DOHH2 (cell line): ENCODE measurements around the gene GGACT.
A peak's percentile ranks its signal among the peaks of the same experiment; 100 is the strongest.

Experiments used
- H3F3A ChIP-seq: fragments of 200-600 bp; sonication (generic), shearing (Covaris generic); 2 replicates; pipeline ENCODE4 v1.6.0; 2016; ENCODE audit warnings: antibody characterized with exemption, mild to moderate bottlenecking; ENCODE audit not compliant: control insufficient read depth, insufficient read depth
- H3K27ac ChIP-seq: fragments of 200-600 bp; sonication (generic); 2 replicates; pipeline ENCODE4 v1.5.1; 2014; ENCODE audit warnings: low read depth, mild to moderate bottlenecking, low read length, moderate library complexity
- H3K27me3 ChIP-seq: fragments of 200-600 bp; sonication (generic); 2 replicates; pipeline ENCODE4 v1.6.1; 2014; ENCODE audit warnings: mild to moderate bottlenecking, low read length, mixed read lengths; ENCODE audit not compliant: control insufficient read depth
- H3K36me3 ChIP-seq: fragments of 200-600 bp; sonication (generic); 2 replicates; pipeline ENCODE4 v1.6.1; 2014; ENCODE audit warnings: mild to moderate bottlenecking, low read length, moderate library complexity, mixed read lengths; ENCODE audit not compliant: control insufficient read depth
- H3K4me1 ChIP-seq: fragments of 200-600 bp; sonication (generic); 2 replicates; pipeline ENCODE4 v1.6.1; 2014; ENCODE audit warnings: mild to moderate bottlenecking, low read length, mixed read lengths; ENCODE audit not compliant: control insufficient read depth
- H3K4me2 ChIP-seq: fragments of 200-600 bp; sonication (generic); 2 replicates; pipeline ENCODE4 v1.6.0; 2014; ENCODE audit warnings: mild to moderate bottlenecking, low read length, moderate library complexity
- H3K4me3 ChIP-seq: fragments of 200-600 bp; sonication (generic); 2 replicates; pipeline ENCODE4 v1.5.1; 2014; ENCODE audit warnings: mild to moderate bottlenecking, low read length, mixed read lengths
- H3K79me2 ChIP-seq: fragments of 200-600 bp; sonication (generic); 2 replicates; pipeline ENCODE4 v1.6.1; 2014; ENCODE audit warnings: mild to moderate bottlenecking, low read length, mixed read lengths; ENCODE audit not compliant: control insufficient read depth
- H3K9me2 ChIP-seq: fragments of 200-600 bp; sonication (generic); replicated peaks from 2 replicates; pipeline ENCODE4 v1.6.1; 2014; ENCODE audit warnings: mild to moderate bottlenecking, low read length, mixed read lengths; ENCODE audit not compliant: control insufficient read depth
- H3K9me3 ChIP-seq: fragments of 200-600 bp; sonication (generic); 2 replicates; pipeline ENCODE4 v1.6.1; 2014; ENCODE audit warnings: antibody characterized with exemption, low read length, mixed read lengths; ENCODE audit not compliant: control insufficient read depth, insufficient read depth
- H4K20me1 ChIP-seq: fragments of 200-600 bp; sonication (generic); 2 replicates; pipeline ENCODE4 v1.6.0; 2014; ENCODE audit warnings: low read depth, mild to moderate bottlenecking, antibody characterized with exemption, low read length, moderate library complexity; ENCODE audit not compliant: control insufficient read depth, insufficient read depth
- CTCF ChIP-seq: fragments of 200-600 bp; sonication (generic); IDR thresholded peaks from one replicate; pipeline ENCODE4 v1.5.1; 2014; ENCODE audit warnings: antibody characterized with exemption, mild to moderate bottlenecking, low read depth, low read length; ENCODE audit not compliant: poor library complexity, severe bottlenecking
- EZH2phosphoT487 ChIP-seq: fragments of 200-600 bp; sonication (generic); IDR thresholded peaks from 2 replicates; pipeline ENCODE4 v1.6.1; 2017; ENCODE audit warnings: borderline replicate concordance, mild to moderate bottlenecking, antibody characterized with exemption, low read length, moderate library complexity, mixed read lengths

GGACT gene

GRCh38 chr13:100596516-100596915 lies 7.9 kb upstream of the GGACT start:
- Histone ChIP-seq H3F3A (no peaks in the 10 kb centered on the region), H3K27ac (no peak overlapping the region), H3K4me1 (no peaks in the 10 kb centered on the region), H3K9me2 (no peaks in the 10 kb centered on the region), H3K4me2 (no peak overlapping the region), H3K4me3 (no peak overlapping the region), H3K27me3 (no peaks in the 10 kb centered on the region), H3K9me3 (no peaks in the 10 kb centered on the region), H4K20me1 (no peaks in the 10 kb centered on the region), H3K36me3 (no peaks in the 10 kb centered on the region), H3K79me2 (no peaks in the 10 kb centered on the region)
- no peak for TF ChIP-seq EZH2phosphoT487
- TF ChIP-seq CTCF: no peak

GRCh38 chr13:100594731-100595130 lies 6.1 kb upstream of the GGACT start:
- Histone ChIP-seq H3K79me2 (no peaks in the 10 kb centered on the region), H3K9me2 (no peaks in the 10 kb centered on the region), H3K4me1 (no peaks in the 10 kb centered on the region), H3K4me3 (no peak overlapping the region), H3K27me3 (no peaks in the 10 kb centered on the region), H4K20me1 (no peaks in the 10 kb centered on the region), H3K4me2 (no peak overlapping the region), H3K9me3 (no peaks in the 10 kb centered on the region), H3K27ac (no peak overlapping the region), H3F3A (no peaks in the 10 kb centered on the region), H3K36me3 (no peaks in the 10 kb centered on the region)
- TF ChIP-seq EZH2phosphoT487: no peak
- peak; percentile 58 for TF ChIP-seq CTCF

- Histone ChIP-seq H3K27me3 (no peaks in the 10 kb centered on the region), H3K9me3 (peaks cover under 1% of the 10 kb centered on the region; the same call in 1 of the 2 replicates), H4K20me1 (no peaks in the 10 kb centered on the region), H3K9me2 (no peaks in the 10 kb centered on the region), H3K4me2 (no peak overlapping the region), H3K4me1 (peaks cover under 1% of the 10 kb centered on the region), H3K27ac (no peak overlapping the region), H3F3A (no peaks in the 10 kb centered on the region), H3K4me3 (no peak overlapping the region), H3K79me2 (no peaks in the 10 kb centered on the region), H3K36me3 (no peaks in the 10 kb centered on the region)
- TF ChIP-seq EZH2phosphoT487 (no peak), CTCF (no peak)
Measured at GRCh38 chr13:100594255-100594654, 5.7 kb upstream of the GGACT start.
